DND-41 (cell line): ENCODE results near the gene CLDN11.

Experiments
- ATAC-seq: fragments of 200-7000 bp; cut with Tn5 transposase; 3 replicates; pipeline ENCODE4 v1.9.1; 2021; ENCODE audit warnings: low read depth; ENCODE audit not compliant: insufficient read depth
- DNase-seq: peaks from one replicate; pipeline ENCODE4 v3.0.0-alpha.2; 2020
- H2AFZ ChIP-seq: 2 replicates; pipeline ENCODE4 v1.6.0; 2012; ENCODE audit warnings: low read depth, low read length
- H3K27ac ChIP-seq: 2 replicates; pipeline ENCODE4 v1.5.1; 2012; ENCODE audit warnings: low read length, inconsistent platforms
- H3K27me3 ChIP-seq: fragments of 200-600 bp; sonication (generic); 2 replicates; pipeline ENCODE4 v1.6.0; 2012; ENCODE audit warnings: low read length, mild to moderate bottlenecking, inconsistent platforms; ENCODE audit not compliant: insufficient read depth, poor library complexity
- H3K36me3 ChIP-seq: 2 replicates; pipeline ENCODE4 v1.5.1; 2012; ENCODE audit warnings: low read length, inconsistent platforms; ENCODE audit not compliant: insufficient read depth
- H3K4me1 ChIP-seq: 2 replicates; pipeline ENCODE4 v1.5.1; 2012; ENCODE audit warnings: mild to moderate bottlenecking, low read length; ENCODE audit not compliant: insufficient read depth
- H3K4me2 ChIP-seq: 2 replicates; pipeline ENCODE4 v1.6.0; 2012; ENCODE audit warnings: mild to moderate bottlenecking, moderate library complexity, low read length, inconsistent platforms; ENCODE audit not compliant: insufficient read depth
- H3K4me3 ChIP-seq, 2 experiments: fragments of 200-600 bp in 1 of 2; shearing (Covaris generic) in 1 of 2; 2 replicates each; pipeline ENCODE4 v1.5.1; 2012 to 2016; ENCODE audit warnings: inconsistent platforms in 2 of 2, low read length in 2 of 2, mild to moderate bottlenecking in 2 of 2, low read depth in 1 of 2, moderate library complexity in 1 of 2
- H3K79me2 ChIP-seq: 2 replicates; pipeline ENCODE4 v1.6.0; 2012; ENCODE audit warnings: low read length, inconsistent platforms; ENCODE audit not compliant: insufficient read depth
- H3K9ac ChIP-seq: 2 replicates; pipeline ENCODE4 v1.6.0; 2012; ENCODE audit warnings: low read depth, mild to moderate bottlenecking, inconsistent platforms, low read length, moderate library complexity
- H3K9me3 ChIP-seq: 2 replicates; pipeline ENCODE4 v1.5.1; 2012; ENCODE audit warnings: low read length, moderate library complexity, mild to moderate bottlenecking, inconsistent platforms; ENCODE audit not compliant: insufficient read depth, severe bottlenecking
- H4K20me1 ChIP-seq: 2 replicates; pipeline ENCODE4 v1.6.0; 2012; ENCODE audit warnings: low read length; ENCODE audit not compliant: insufficient read depth
- EZH2 ChIP-seq: IDR thresholded peaks from 3 replicates; pipeline ENCODE4 v1.6.1; 2012; ENCODE audit warnings: borderline replicate concordance, low read depth, mild to moderate bottlenecking, moderate library complexity, low read length, inconsistent platforms; ENCODE audit not compliant: severe bottlenecking
- TF ChIP-seq, protein P1 (sequence below): IDR thresholded peaks from 2 replicates; pipeline ENCODE4 v1.5.1; 2012; ENCODE audit warnings: borderline replicate concordance, low read length, moderate library complexity, mild to moderate bottlenecking; ENCODE audit not compliant: poor library complexity, severe bottlenecking; ENCODE audit errors: extremely low read depth

The CLDN11 gene

DNA sequence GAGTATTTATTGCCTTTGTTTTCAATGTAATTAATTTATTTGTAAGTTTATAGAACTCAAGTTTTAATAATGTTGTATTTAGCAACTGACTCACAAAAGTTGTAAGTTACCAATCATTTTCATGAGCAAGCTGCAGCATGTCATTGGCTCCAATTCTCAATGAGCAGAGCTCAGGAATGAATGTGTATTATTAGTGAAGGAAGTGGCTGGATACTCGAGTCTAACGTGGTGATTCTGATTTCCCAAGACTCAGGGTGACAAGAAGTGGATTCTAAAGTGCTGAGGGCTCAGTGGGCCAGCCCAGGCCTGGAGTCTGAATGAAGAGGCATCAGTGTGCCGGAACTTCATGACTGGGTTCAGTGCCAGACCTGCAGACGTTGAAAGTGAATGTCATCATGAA is 39.6 kb downstream of the CLDN11 start:
- no peaks in the 10 kb centered on the region for H4K20me1 ChIP-seq
- DNase-seq = no peak
- no peaks in the 10 kb centered on the region for H3K27me3 ChIP-seq
- no peak overlapping the region for H3K4me3 ChIP-seq
- no peaks in the 10 kb centered on the region for H3K9me3 ChIP-seq
- H3K4me2 ChIP-seq = no peak overlapping the region
- no peaks in the 10 kb centered on the region for H3K79me2 ChIP-seq
- H3K36me3 ChIP-seq = no peaks in the 10 kb centered on the region
- TF ChIP-seq, protein P1, sequence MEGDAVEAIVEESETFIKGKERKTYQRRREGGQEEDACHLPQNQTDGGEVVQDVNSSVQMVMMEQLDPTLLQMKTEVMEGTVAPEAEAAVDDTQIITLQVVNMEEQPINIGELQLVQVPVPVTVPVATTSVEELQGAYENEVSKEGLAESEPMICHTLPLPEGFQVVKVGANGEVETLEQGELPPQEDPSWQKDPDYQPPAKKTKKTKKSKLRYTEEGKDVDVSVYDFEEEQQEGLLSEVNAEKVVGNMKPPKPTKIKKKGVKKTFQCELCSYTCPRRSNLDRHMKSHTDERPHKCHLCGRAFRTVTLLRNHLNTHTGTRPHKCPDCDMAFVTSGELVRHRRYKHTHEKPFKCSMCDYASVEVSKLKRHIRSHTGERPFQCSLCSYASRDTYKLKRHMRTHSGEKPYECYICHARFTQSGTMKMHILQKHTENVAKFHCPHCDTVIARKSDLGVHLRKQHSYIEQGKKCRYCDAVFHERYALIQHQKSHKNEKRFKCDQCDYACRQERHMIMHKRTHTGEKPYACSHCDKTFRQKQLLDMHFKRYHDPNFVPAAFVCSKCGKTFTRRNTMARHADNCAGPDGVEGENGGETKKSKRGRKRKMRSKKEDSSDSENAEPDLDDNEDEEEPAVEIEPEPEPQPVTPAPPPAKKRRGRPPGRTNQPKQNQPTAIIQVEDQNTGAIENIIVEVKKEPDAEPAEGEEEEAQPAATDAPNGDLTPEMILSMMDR = no peak
- no peak for TF ChIP-seq EZH2
- no peak overlapping the region for H3K9ac ChIP-seq
- no peak for ATAC-seq
- no peak overlapping the region for H2AFZ ChIP-seq
- H3K27ac ChIP-seq = no peak overlapping the region
- no peaks in the 10 kb centered on the region for H3K4me1 ChIP-seq

DNA sequence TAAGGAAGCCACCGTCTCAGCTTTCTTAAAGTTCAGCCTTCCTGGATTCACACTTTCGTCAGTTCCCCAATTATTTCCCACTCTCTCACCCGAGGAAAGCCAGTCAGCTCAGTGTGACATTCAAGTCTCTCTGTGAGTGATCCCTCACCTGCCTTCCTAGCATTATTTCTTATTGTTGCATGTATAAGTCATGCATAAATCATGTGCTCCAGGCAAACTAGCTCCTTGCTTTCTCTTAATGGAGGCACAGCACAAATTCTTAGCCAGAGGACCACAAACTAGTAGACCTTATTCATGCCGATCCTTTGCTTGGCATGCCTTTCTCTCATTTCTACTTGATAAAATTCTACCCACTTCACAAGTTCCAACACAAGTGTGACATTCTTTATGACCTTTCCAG is 44.3 kb downstream of the CLDN11 start:
- peaks cover 3% of the 10 kb centered on the region for H3K27me3 ChIP-seq
- H3K4me2 ChIP-seq = no peak overlapping the region
- DNase-seq (no peak), ATAC-seq (no peak)
- H3K79me2 ChIP-seq = no peaks in the 10 kb centered on the region
- H3K4me3 ChIP-seq = no peak overlapping the region
- no peaks in the 10 kb centered on the region for H3K36me3 ChIP-seq
- TF ChIP-seq, protein P1 = no peak
- TF ChIP-seq EZH2 = no peak
- H3K9ac ChIP-seq = no peak overlapping the region
- H4K20me1 ChIP-seq = no peaks in the 10 kb centered on the region
- H3K27ac ChIP-seq = no peak overlapping the region
- no peaks in the 10 kb centered on the region for H3K9me3 ChIP-seq
- no peaks in the 10 kb centered on the region for H3K4me1 ChIP-seq
- H2AFZ ChIP-seq = no peak overlapping the region

DNA sequence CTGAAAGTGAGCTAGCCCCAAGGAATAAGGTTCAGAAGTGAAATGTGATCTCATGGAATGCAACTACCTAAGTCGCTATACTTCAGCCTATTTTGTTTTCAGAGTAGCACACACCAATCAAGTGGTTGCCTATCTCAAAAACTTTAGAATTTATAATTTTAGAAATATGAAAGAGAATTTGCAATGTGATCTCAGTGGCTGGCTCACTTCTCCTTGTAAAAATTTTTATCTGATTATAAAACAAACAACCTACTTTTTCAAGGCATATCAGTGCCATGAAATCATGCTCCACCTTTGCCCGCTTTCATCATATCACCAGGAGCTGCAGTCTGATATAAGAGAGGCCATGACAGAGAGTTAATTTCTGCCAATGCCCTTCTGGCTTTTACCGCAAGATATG is 47.3 kb downstream of the CLDN11 start:
- ATAC-seq = no peak

More for the DNA sequence above, 47.3 kb downstream of the CLDN11 start:
- DNase-seq = no peak
- no peaks in the 10 kb centered on the region for H3K36me3 ChIP-seq
- H3K4me3 ChIP-seq = no peak overlapping the region
- H3K9ac ChIP-seq = no peak overlapping the region
- H2AFZ ChIP-seq = no peak overlapping the region
- H3K27ac ChIP-seq = no peak overlapping the region
- no peaks in the 10 kb centered on the region for H3K79me2 ChIP-seq
- no peak overlapping the region for H3K4me2 ChIP-seq
- H3K27me3 ChIP-seq = peaks cover 10% of the 10 kb centered on the region
- H3K4me1 ChIP-seq = no peaks in the 10 kb centered on the region
- no peak for TF ChIP-seq EZH2
- TF ChIP-seq, protein P1 = no peak
- H4K20me1 ChIP-seq = no peaks in the 10 kb centered on the region
- no peaks in the 10 kb centered on the region for H3K9me3 ChIP-seq
